CD14-positive monocyte (primary cell): ENCODE data around the gene FGF14. TPM values are rescaled to one million over a fixed set of nuclear protein-coding genes. Genes with fewer than 3 reads are reported as not detected.

Source experiments
- DNase-seq, 3 donors: peaks; one replicate each; pipeline ENCODE4 v3.0.0-alpha.2; 2011 to 2022
- H2AFZ ChIP-seq: 2 replicates; pipeline ENCODE4 v1.6.0; 2012; ENCODE audit warnings: mild to moderate bottlenecking, low read depth, low read length, inconsistent platforms; ENCODE audit not compliant: insufficient read depth, poor library complexity, severe bottlenecking
- H3K27ac ChIP-seq, 2 donors: 1 replicate in 1 of 2; 2 replicates in 1 of 2; pipeline ENCODE4 v1.5.1; 2012 to 2013; ENCODE audit warnings: low read length in 2 of 2, control low read depth in 1 of 2, inconsistent platforms in 1 of 2, low read depth in 1 of 2, mild to moderate bottlenecking in 1 of 2
- H3K27me3 ChIP-seq, 2 donors: one replicate each; pipeline versions ENCODE4 v1.6.0 to v1.6.1; 2011 to 2013; ENCODE audit warnings: low read length in 2 of 2; ENCODE audit not compliant: control insufficient read depth in 2 of 2, insufficient read depth in 2 of 2
- H3K36me3 ChIP-seq, 2 donors: replicated peaks in 1 of 2; 1 replicate in 1 of 2; 2 replicates in 1 of 2; pipeline versions ENCODE4 v1.5.1 to v1.6.1; 2012 to 2013; ENCODE audit warnings: low read length in 2 of 2, control low read depth in 1 of 2, inconsistent platforms in 1 of 2, mild to moderate bottlenecking in 1 of 2; ENCODE audit not compliant: insufficient read depth in 2 of 2, control insufficient read depth in 1 of 2
- H3K4me1 ChIP-seq, 2 donors: 1 replicate in 1 of 2; 2 replicates in 1 of 2; pipeline versions ENCODE4 v1.5.1 to v1.6.1; 2012 to 2013; ENCODE audit warnings: low read length in 2 of 2, control low read depth in 1 of 2, inconsistent platforms in 1 of 2, mild to moderate bottlenecking in 1 of 2, moderate library complexity in 1 of 2; ENCODE audit not compliant: insufficient read depth in 2 of 2, control insufficient read depth in 1 of 2
- H3K4me2 ChIP-seq: replicated peaks from 2 replicates; pipeline ENCODE3; 2012; ENCODE audit warnings: low read length, moderate library complexity, mild to moderate bottlenecking; ENCODE audit not compliant: poor library complexity, severe bottlenecking; ENCODE audit errors: extremely low read depth
- H3K4me3 ChIP-seq, 3 experiments: fragments of 200-600 bp in 1 of 3; sonication (generic) in 1 of 3; replicated peaks in 1 of 3; 1 replicate in 2 of 3; 2 replicates in 1 of 3; pipeline ENCODE4 v1.5.1; 2011 to 2013; ENCODE audit warnings: low read length in 3 of 3, mild to moderate bottlenecking in 3 of 3, control low read depth in 2 of 3, low read depth in 2 of 3, inconsistent platforms in 1 of 3, moderate library complexity in 1 of 3
- H3K79me2 ChIP-seq: 2 replicates; pipeline ENCODE4 v1.6.0; 2012; ENCODE audit warnings: mild to moderate bottlenecking, control low read depth, inconsistent platforms, low read length, moderate library complexity; ENCODE audit not compliant: insufficient read depth
- H3K9ac ChIP-seq: 2 replicates; pipeline ENCODE4 v1.6.0; 2017; ENCODE audit warnings: low read length, mild to moderate bottlenecking; ENCODE audit not compliant: insufficient read depth, poor library complexity, severe bottlenecking
- H3K9me3 ChIP-seq, 2 donors: replicated peaks in 1 of 2; 1 replicate in 1 of 2; 2 replicates in 1 of 2; pipeline versions ENCODE4 v1.5.1 to v1.6.1; 2012 to 2013; ENCODE audit warnings: low read length in 2 of 2, control low read depth in 1 of 2; ENCODE audit not compliant: control insufficient read depth in 1 of 2, insufficient read depth in 1 of 2
- H4K20me1 ChIP-seq: 2 replicates; pipeline ENCODE4 v1.6.0; 2012; ENCODE audit warnings: mild to moderate bottlenecking, low read length, control low read depth, moderate library complexity; ENCODE audit not compliant: insufficient read depth
- H3K27ac Mint-ChIP-seq, 7 donors: one replicate each; pipeline ENCODE4 v1.8.0; 2020; ENCODE audit warnings: mild to moderate bottlenecking in 7 of 7, mixed read lengths in 7 of 7, moderate library complexity in 6 of 7, inconsistent platforms in 2 of 7
- H3K27me3 Mint-ChIP-seq, 3 donors: one replicate each; pipeline ENCODE4 v1.8.0; 2021 to 2022; ENCODE audit warnings: low read depth in 3 of 3, mild to moderate bottlenecking in 3 of 3, mixed read lengths in 3 of 3, moderate library complexity in 3 of 3, inconsistent platforms in 1 of 3
- H3K36me3 Mint-ChIP-seq, 2 donors: one replicate each; pipeline ENCODE4 v1.8.0; 2020; ENCODE audit warnings: mixed read lengths in 2 of 2, inconsistent platforms in 1 of 2, mild to moderate bottlenecking in 1 of 2
- H3K4me1 Mint-ChIP-seq: one replicate; pipeline ENCODE4 v1.8.0; 2020; ENCODE audit warnings: mild to moderate bottlenecking, mixed read lengths
- H3K4me3 Mint-ChIP-seq, 2 donors: one replicate each; pipeline ENCODE4 v1.8.0; 2020; ENCODE audit warnings: mild to moderate bottlenecking in 2 of 2, mixed read lengths in 2 of 2, moderate library complexity in 1 of 2
- H3K9me3 Mint-ChIP-seq, 7 donors: one replicate each; pipeline ENCODE4 v1.8.0; 2020 to 2022; ENCODE audit warnings: mixed read lengths in 7 of 7, mild to moderate bottlenecking in 6 of 7, moderate library complexity in 6 of 7, inconsistent platforms in 2 of 7
- WGBS: methylation state at CpG from one replicate; pipeline ENCODE4 v1.1.5; 2013; ENCODE audit warnings: missing lambda C conversion rate; ENCODE audit not compliant: insufficient coverage; 5-methylcytosine and 5-hydroxymethylcytosine counted together
- intact Hi-C, 2 donors: fragments of 100-400 bp; cut with micrococcal nuclease; formaldehyde crosslinking; loops; one replicate each; pipeline versions ENCODE4 v1.15.0 to v1.15.1; 2023
- polyA plus RNA-seq, 3 donors: library from polyadenylated mRNA; depleted of rRNA in 1 of 3; unstranded in 2 of 3; stranded (reverse) in 1 of 3; fragments of 300-500 nt in 2 of 3; fragments of >200 nt in 1 of 3; fragmentation: Illumina TruSeq in 2 of 3; gene quantifications; 1 replicate in 2 of 3; 2 replicates in 1 of 3; pipeline ENCODE4 v1.2.3, GENCODE V29; 2012 to 2021
- TF ChIP-seq, protein P1 (sequence below): fragments of 200-600 bp; IDR thresholded peaks from one replicate; pipeline ENCODE4 v1.8.0; 2022; ENCODE audit warnings: antibody characterized with exemption, mild to moderate bottlenecking

Gene FGF14
- polyA plus RNA-seq, 3 donors: not detected

DNA sequence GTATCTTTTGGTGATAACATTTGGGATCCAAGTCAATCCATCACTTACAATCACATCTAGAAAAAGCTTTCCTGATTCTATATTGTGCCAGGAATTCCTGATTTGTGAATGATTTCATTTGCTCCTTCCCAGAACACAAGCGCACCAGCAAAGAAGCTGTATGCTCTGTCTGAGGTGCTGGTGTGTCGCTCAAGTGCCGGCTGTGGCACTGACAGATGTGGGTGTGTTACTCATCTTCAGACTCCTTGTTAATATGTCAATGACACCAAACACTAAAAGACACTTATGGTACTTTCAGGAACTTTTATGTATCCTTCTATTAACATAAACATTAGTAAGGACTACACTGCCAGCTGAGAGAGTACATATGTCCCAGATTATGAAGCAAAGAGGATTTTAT, 520.3 kb downstream of the FGF14 start:
- intact Hi-C loops: no loop called here
- no peaks in the 10 kb centered on the region for H3K27me3 Mint-ChIP-seq
- H3K4me3 Mint-ChIP-seq: no peak overlapping the region
- TF ChIP-seq, protein P1, sequence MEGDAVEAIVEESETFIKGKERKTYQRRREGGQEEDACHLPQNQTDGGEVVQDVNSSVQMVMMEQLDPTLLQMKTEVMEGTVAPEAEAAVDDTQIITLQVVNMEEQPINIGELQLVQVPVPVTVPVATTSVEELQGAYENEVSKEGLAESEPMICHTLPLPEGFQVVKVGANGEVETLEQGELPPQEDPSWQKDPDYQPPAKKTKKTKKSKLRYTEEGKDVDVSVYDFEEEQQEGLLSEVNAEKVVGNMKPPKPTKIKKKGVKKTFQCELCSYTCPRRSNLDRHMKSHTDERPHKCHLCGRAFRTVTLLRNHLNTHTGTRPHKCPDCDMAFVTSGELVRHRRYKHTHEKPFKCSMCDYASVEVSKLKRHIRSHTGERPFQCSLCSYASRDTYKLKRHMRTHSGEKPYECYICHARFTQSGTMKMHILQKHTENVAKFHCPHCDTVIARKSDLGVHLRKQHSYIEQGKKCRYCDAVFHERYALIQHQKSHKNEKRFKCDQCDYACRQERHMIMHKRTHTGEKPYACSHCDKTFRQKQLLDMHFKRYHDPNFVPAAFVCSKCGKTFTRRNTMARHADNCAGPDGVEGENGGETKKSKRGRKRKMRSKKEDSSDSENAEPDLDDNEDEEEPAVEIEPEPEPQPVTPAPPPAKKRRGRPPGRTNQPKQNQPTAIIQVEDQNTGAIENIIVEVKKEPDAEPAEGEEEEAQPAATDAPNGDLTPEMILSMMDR: no peak
- H3K9me3 ChIP-seq: no peaks in the 10 kb centered on the region
- WGBS: no CpG with 5 or more reads among the region's 3 CpGs
- no peak overlapping the region for H2AFZ ChIP-seq
- H3K4me1 ChIP-seq: no peaks in the 10 kb centered on the region
- H3K27ac Mint-ChIP-seq: no peak overlapping the region
- H3K4me1 Mint-ChIP-seq: no peaks in the 10 kb centered on the region
- no peaks in the 10 kb centered on the region for H3K36me3 ChIP-seq
- no peak overlapping the region for H3K9ac ChIP-seq
- no peaks in the 10 kb centered on the region for H3K9me3 Mint-ChIP-seq
- H3K4me2 ChIP-seq: no peak overlapping the region
- no peaks in the 10 kb centered on the region for H3K79me2 ChIP-seq
- H4K20me1 ChIP-seq: no peaks in the 10 kb centered on the region
- H3K27ac ChIP-seq: no peak overlapping the region
- H3K27me3 ChIP-seq: no peaks in the 10 kb centered on the region
- no peak overlapping the region for H3K4me3 ChIP-seq
- DNase-seq: no peak
- H3K36me3 Mint-ChIP-seq: no peaks in the 10 kb centered on the region

DNA sequence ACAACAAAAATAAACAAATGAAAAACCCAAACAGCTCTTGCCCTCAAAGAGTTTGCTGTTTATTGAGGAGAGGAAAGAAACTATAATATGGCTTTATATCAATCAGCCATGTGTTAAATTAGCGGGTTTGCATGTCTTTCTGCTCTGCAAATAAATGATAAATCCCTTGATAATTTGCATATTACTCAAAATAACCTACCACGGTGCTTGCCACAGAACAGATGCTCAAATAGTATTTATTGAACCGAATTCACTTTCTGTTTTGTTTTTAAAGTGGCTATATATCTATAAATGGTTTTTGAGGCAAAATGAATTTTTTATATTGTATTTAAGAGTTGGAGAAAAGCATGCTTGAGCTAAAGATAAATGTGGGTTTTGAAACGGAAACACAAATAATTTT, 521.3 kb downstream of the FGF14 start:
- Histone ChIP-seq H3K9me3 (no peaks in the 10 kb centered on the region), H3K79me2 (no peaks in the 10 kb centered on the region), H3K9ac (no peak overlapping the region), H3K36me3 (no peaks in the 10 kb centered on the region), H4K20me1 (no peaks in the 10 kb centered on the region), H3K4me3 (no peak overlapping the region), H3K27ac (no peak overlapping the region), H3K4me1 (no peaks in the 10 kb centered on the region), H3K27me3 (no peaks in the 10 kb centered on the region), H2AFZ (no peak overlapping the region), H3K4me2 (no peak overlapping the region)
- no peaks in the 10 kb centered on the region for H3K36me3 Mint-ChIP-seq
- no CpG with 5 or more reads among the region's 4 CpGs for WGBS
- TF ChIP-seq, protein P1: no peak
- intact Hi-C loops: no loop called here
- DNase-seq: no peak
- no peaks in the 10 kb centered on the region for H3K27me3 Mint-ChIP-seq
- no peak overlapping the region for H3K27ac Mint-ChIP-seq
- H3K4me1 Mint-ChIP-seq: no peaks in the 10 kb centered on the region
- H3K4me3 Mint-ChIP-seq: no peak overlapping the region
- no peaks in the 10 kb centered on the region for H3K9me3 Mint-ChIP-seq
